ENCODE measurements around the gene STX5. TPM values are rescaled to one million over a fixed set of nuclear protein-coding genes. Genes with fewer than 3 reads are reported as not detected.

Gene STX5
- total and polyA plus RNA-seq, 9 of the 15 experiments (the other 6 are each of a cell fraction or from before 2014, with no cell fraction given), result 2.8 to 28.6 (median 23.7) TPM

- TF ChIP-seq ATF1 (CRISPR knock-in tag; IDR thresholded peaks at IDR 0.05) (no peak), ATF1 (tag; IDR thresholded peaks at IDR 0.05) (peak; percentile 74), SNAPC5 (CRISPR knock-in tag; IDR thresholded peaks at IDR 0.05) (no peak), NKRF (IDR thresholded peaks at IDR 0.05; ENCODE audit: borderline replicate concordance) (peak; percentile 78; the same call in 1 of the 2 replicates), CEBPZ (IDR thresholded peaks at IDR 0.05; ENCODE audit: borderline replicate concordance, low read depth, low read length) (no peak), POLR3G (IDR thresholded peaks at IDR 0.05; ENCODE audit: extremely low read depth, insufficient read length, insufficient replicate concordance) (no peak), IRF2 (CRISPR knock-in tag; IDR thresholded peaks at IDR 0.05) (no peak), GABPB2 (CRISPR knock-in tag; conservative IDR thresholded peaks at IDR 0.05) (no peak), FOXO4 (CRISPR knock-in tag; IDR thresholded peaks at IDR 0.05) (no peak), ZFP30 (CRISPR knock-in tag; IDR thresholded peaks at IDR 0.05; ENCODE audit: borderline replicate concordance) (no peak), MNT (conservative IDR thresholded peaks at IDR 0.05) (peak; percentile 90 to 95), ZNF395 (CRISPR knock-in tag; IDR thresholded peaks at IDR 0.05) (peak; percentile 74; the same call in 1 of the 2 replicates), GMEB1 (CRISPR knock-in tag; IDR thresholded peaks at IDR 0.05) (peak; percentile 43; the same call in 1 of the 2 replicates), BCOR (IDR thresholded peaks at IDR 0.05) (peak; percentile 97)
Measured at GRCh38 chr11:62771144-62772021, 60.5 kb downstream of the STX5 start, which contains the start of gene TAF6L (continued).

Measured in K562 (cell line).